Gastroesophageal sphincter (tissue), 3 donors: ENCODE data around the gene DCLK2.

Source experiments
- POLR2A ChIP-seq, 2 donors: fragments of 450-650 bp; IDR thresholded peaks; one replicate each; pipeline ENCODE4 v1.6.1; 2017; ENCODE audit warnings: antibody characterized with exemption in 2 of 2, mild to moderate bottlenecking in 2 of 2, moderate library complexity in 1 of 2
- TF ChIP-seq, protein P1 (sequence below), 4 experiments: fragments of 200-600 bp in 2 of 4; fragments of 450-650 bp in 2 of 4; sonication (generic) in 1 of 4; IDR thresholded peaks; one replicate each; pipeline ENCODE4 v1.5.1; 2017 to 2019; ENCODE audit warnings: antibody characterized with exemption in 4 of 4, mild to moderate bottlenecking in 2 of 4, moderate library complexity in 2 of 4

DNA sequence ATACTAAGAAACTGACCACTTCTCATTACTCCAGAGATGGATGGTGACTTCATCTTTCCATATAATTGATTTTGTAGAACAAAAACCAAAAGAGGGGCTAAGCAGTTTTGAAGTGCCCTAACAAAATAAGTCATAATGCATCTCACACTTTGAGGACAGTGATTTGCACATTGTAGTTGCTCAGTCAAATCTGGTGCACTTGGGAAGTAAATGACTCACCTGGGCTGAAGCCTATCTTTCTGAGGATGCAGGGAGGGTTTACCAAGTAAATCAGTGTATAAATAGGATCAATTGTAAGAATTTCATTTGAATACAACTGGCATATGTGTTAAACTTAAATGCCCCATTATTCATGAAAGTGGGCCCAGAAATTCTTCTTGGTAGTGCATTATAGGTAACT lies 134.2 kb downstream of the DCLK2 start:
- TF ChIP-seq, protein P1, sequence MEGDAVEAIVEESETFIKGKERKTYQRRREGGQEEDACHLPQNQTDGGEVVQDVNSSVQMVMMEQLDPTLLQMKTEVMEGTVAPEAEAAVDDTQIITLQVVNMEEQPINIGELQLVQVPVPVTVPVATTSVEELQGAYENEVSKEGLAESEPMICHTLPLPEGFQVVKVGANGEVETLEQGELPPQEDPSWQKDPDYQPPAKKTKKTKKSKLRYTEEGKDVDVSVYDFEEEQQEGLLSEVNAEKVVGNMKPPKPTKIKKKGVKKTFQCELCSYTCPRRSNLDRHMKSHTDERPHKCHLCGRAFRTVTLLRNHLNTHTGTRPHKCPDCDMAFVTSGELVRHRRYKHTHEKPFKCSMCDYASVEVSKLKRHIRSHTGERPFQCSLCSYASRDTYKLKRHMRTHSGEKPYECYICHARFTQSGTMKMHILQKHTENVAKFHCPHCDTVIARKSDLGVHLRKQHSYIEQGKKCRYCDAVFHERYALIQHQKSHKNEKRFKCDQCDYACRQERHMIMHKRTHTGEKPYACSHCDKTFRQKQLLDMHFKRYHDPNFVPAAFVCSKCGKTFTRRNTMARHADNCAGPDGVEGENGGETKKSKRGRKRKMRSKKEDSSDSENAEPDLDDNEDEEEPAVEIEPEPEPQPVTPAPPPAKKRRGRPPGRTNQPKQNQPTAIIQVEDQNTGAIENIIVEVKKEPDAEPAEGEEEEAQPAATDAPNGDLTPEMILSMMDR (IDR thresholded peaks at IDR 0.05): no peak
- no peak for TF ChIP-seq POLR2A (IDR thresholded peaks at IDR 0.05)
